DND-41 (cell line): ENCODE results near the gene SLC2A4RG.

Experiments
- CTCF ChIP-seq: IDR thresholded peaks from 2 replicates; pipeline ENCODE4 v1.5.1; 2012; ENCODE audit warnings: borderline replicate concordance, low read length, moderate library complexity, mild to moderate bottlenecking; ENCODE audit not compliant: poor library complexity, severe bottlenecking; ENCODE audit errors: extremely low read depth
- EZH2 ChIP-seq: IDR thresholded peaks from 3 replicates; pipeline ENCODE4 v1.6.1; 2012; ENCODE audit warnings: borderline replicate concordance, low read depth, mild to moderate bottlenecking, moderate library complexity, low read length, inconsistent platforms; ENCODE audit not compliant: severe bottlenecking

GRCh38 chr20:63699466-63700198 lies 39.9 kb upstream of the SLC2A4RG start:
- TF ChIP-seq CTCF (no peak), EZH2 (no peak)
